ENCODE results near the gene ATF7IP. TPM values are rescaled to one million over a fixed set of nuclear protein-coding genes. Genes with fewer than 3 reads are reported as not detected.
"Not testable (repeated sequence)": the region's sequence is repeated elsewhere in the genome, so short reads cannot be mapped to it uniquely, and the experiment has no call there.

Gene ATF7IP
- total RNA-seq, 1 donor from 2014 or later, result 18.7 TPM

- peak; percentile 45 for DNase-seq (ENCODE audit: low read depth, low spot score)
These were observed 7.7 kb downstream of the ATF7IP start for GRCh38 chr12:14373217-14373616.

GRCh38 chr12:14379508-14379907 is 14.0 kb downstream of the ATF7IP start:
- no peak for DNase-seq (ENCODE audit: low read depth, low spot score)

- DNase-seq (ENCODE audit: low read depth, low spot score), result peak; percentile 68
These were observed 19.5 kb downstream of the ATF7IP start for GRCh38 chr12:14384783-14385638.

DNA sequence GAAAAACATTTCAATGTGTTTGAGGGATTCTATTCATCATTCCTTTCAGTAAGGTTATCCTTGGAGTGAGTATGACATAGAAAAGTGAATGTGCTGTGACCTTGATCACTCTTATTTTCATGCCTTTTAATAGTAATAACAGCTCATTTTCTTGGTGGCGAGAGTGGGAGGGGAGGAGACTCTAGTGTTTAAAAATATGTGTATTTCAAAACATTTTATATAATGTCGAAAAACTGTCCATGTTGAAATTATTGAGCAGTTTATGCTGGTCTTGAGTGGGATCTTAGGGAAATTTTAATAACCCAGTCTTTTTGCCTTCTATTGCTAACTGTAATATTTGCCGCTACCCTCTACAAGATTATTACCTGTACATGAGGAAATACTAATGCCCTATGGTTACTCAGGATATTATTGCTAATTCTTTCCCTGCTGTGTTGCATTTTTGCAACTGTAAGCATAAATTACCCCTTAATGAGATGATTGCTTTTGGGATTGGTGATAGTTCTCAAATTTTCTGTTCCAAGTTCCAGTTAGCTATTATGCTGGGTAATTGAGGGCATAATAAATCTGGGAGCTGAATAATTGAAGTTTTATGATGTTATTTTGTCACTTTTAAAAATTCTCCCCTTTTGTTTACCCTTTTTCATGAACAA is 21.9 kb downstream of the ATF7IP start:
- no peak for DNase-seq (ENCODE audit: low read depth, low spot score)

DNA sequence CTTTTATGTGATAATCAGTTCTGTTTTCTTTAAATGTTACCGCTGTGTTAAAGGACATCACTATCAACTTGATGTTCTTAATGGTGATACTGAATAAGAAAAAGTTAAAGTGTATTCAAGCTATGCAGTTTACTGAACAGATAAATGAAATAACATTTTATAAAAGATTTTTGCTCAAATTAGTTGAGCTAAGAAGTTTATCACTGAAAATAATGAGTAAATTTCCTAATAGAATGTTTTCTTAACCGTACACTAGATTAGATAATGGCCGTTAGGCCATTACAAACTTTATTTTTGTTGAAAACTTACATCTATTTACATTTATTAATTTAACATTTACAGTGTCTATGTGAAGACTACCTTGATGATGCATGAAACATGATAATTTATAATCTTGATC is 25.0 kb downstream of the ATF7IP start:
- no peak for DNase-seq (ENCODE audit: low read depth, low spot score)

DNA sequence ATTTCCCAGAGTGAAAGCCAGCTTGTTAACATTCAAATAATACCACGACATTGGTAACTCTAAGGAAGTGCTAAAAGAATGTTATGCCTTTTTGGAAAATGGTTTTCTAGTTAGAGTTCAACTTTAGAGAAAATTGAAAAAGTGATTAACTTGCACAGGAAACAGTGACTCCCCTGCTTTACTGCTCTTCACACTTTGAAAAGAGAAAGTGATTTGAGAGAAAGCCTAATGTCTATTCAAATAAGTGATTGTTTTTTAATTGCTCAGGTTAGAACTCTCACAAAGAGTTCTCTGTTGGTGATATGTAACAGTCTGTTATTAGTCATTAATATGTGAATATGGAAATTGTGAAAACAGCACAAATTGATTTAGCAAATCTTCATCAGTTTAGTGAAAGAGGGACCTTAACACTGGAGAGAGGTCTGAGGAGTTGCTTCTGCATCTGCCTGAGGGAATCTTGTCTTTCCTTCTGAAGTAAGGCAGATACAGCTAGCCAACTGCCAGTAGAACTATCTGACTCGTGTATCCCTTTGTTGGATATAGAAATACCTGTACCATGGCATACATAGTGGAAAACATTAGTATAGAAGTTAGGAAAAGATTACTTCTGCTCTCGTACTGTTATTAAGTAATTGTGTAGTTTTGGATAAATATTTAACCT is 25.5 kb downstream of the ATF7IP start:
- no peak for DNase-seq (ENCODE audit: low read depth, low spot score)

DNA sequence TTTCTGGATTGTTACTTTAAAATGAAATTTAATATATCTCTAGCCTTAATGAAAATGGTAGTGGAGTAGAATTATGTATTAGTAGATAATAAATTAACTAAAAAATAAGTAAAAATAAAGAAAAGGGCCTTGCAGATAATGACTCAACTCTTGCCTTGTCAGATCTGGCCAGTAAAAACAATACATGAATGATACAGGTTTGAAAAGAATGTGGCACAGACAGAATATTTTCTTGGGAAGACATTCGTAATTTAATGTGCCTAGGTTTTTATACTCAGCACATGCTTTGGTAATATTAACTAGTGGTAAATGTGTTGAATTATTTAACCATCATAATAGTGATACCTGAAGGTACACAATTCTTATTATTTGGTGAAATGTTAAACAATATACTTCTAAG is 28.3 kb downstream of the ATF7IP start:
- DNase-seq (ENCODE audit: low read depth, low spot score), result no peak

GRCh38 chr12:14394317-14395073 is 29.0 kb downstream of the ATF7IP start:
- no peak for DNase-seq (ENCODE audit: low read depth, low spot score)

DNA sequence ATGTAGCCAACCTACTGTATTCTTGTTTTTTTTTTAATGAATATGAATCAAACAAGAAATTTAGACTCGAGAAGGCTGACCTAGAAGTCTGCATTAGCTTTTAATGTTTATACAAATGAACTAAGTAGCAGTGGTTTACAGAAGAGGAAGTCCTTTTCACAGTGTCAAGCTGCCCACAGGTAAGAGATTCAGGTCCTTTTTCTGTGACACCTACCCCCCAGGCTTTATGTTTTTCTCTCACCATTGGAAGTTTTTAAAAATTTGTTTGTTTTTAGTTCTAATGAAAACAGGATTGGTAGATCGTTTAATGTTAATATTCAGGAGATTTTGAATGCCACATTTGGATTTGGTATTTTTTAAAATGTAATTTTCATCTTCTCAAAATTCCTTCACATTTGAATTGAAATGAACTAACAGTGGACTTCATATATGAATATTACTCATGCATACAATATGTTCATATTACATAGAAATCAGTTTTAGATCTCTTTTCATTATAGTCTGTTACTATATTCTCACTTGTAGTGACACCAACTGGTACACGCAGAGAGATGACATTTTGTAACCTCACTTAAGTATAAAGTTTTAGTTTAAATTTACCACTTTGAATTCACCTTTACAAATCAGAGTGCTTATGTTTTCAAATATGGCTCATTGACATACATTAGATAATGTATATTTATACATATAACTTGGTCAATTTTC is 29.7 kb downstream of the ATF7IP start:
- no peak for DNase-seq (ENCODE audit: low read depth, low spot score)

DNA sequence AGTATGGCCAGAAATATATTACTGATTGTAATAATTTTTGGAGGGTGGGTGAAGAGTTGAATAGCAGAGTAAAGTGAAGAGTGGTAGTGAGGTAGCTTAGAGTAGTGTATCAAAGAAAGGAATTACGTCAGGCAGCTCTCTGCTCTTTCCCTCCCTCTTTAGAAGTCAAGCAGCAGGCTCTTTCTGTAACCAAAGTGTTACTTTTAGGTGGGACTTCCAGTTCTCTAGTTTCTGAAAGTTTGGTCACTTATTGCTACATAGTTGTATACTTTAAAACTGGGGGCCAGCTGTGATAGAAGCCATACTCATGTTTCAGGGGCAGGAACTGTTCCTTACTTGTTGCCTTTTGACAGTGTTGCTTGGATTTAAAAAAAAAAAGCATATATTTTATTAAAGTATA is 30.6 kb downstream of the ATF7IP start:
- DNase-seq (ENCODE audit: low read depth, low spot score), result no peak

DNA sequence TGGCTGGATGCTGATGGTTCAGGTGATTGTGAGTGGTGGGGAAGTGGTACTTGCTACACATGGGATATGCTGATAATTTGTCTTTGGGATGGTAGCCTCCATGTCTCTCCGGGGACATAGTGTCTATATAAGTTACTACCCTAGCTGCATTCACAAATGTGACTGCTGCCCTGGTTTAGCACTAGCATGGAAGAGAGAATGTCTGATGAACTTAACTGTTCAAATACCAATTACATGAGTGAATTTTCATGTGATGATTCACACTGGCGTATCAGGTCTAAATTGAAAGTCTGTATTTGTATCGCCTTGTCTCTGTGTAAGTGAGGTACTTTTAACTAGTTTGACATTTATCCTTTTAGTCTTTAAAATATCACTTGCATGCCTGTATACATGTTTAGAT is 34.4 kb downstream of the ATF7IP start:
- DNase-seq (ENCODE audit: low read depth, low spot score), result no peak

DNA sequence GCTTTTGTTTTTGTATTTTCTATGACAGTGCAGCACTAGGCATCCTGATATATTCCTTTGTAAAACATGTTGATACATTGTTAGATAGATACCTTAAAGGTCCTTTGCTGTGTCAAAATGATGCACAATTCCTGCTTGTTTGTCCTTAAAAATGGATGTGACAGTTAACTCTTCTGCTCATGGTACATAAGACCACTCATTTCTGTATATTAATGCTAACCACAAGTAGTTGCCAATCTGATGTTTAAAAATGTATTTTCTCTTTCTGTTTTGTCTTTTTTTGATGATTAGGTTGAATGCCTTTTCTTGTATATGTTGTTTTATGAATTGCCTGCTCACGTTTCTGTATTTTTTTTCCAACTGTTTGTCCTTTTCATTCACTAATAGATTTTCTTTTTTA is 35.1 kb downstream of the ATF7IP start:
- no peak for DNase-seq (ENCODE audit: low read depth, low spot score)

GRCh38 chr12:14401267-14401666 is 35.8 kb downstream of the ATF7IP start:
- DNase-seq (ENCODE audit: low read depth, low spot score), result not testable (repeated sequence)

- DNase-seq (ENCODE audit: low read depth, low spot score), result no peak
These were observed 37.2 kb downstream of the ATF7IP start for GRCh38 chr12:14402697-14403096.

DNA sequence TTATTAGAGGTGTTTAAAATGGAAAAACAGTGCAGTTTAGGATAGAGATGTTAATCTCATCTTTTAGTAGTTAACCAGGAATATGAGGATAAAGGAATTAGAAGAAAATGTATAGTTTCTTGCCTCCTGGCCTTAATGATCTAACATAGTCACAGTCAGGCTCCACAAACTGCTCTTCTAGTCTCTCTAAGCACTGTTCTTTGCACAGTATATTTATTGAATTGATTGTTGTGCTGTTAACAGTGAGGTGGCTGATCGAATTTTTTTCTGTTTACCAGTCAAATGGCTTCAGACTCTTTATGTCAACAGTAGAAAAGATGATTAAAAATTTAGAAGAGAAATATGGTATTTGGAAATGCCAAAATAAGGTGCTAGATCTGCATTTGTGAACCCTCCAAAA is 37.8 kb downstream of the ATF7IP start:
- no peak for DNase-seq (ENCODE audit: low read depth, low spot score)

DNA sequence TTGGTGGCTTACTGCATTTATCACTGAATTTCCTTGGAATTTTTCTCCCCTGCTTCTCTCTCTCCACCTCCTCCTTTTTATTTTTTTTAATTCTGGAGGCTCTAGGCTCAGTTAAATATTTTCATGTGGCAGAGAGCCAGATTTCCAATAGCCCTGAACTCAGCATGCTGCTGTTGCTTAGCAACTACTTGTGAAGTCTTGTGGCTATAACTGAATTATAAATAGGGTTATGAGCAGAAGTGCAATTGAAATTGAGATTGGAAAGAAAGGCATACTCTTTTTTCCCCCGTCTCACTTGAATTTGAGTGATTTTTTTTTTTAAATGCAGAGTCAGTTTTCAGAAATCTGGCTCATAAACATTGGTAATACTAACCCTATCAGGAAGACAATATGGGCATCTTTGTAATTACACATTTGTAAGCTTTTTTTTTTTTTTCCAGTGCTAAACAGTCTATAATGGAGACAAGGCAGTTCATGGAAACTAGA is 38.3 kb downstream of the ATF7IP start:
- DNase-seq (ENCODE audit: low read depth, low spot score), result no peak

- DNase-seq (ENCODE audit: low read depth, low spot score), result not testable (repeated sequence)
These were observed 39.9 kb downstream of the ATF7IP start for GRCh38 chr12:14405407-14405806.

GRCh38 chr12:14408208-14408607 is 42.7 kb downstream of the ATF7IP start:
- DNase-seq (ENCODE audit: low read depth, low spot score), result no peak

DNA sequence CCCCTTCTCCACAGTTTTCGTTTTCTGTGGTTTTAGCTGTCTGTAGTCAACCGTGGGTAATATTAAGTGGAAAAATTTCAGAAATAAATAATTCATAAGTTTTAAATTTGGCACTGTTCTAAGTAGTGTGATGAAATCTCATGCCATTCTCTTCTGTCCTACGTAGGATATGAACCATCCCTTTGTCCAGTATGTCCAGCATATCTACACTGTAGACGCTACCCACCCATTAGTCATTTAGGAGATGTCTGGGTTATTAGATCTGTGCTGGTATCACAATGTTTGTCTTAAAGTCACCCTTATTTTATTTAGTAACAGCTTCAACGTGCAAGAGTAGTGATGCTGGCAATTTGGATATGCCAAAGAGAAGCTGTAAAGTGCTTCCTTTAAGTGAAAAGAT is 44.7 kb downstream of the ATF7IP start:
- DNase-seq (ENCODE audit: low read depth, low spot score), result no peak

GRCh38 chr12:14410841-14411569 is 45.5 kb downstream of the ATF7IP start:
- no peak for DNase-seq (ENCODE audit: low read depth, low spot score)

Data from pulmonary artery endothelial cell (primary cell).